Mesenteric fat pad (tissue), 1 donor: ENCODE data around the gene CCZ1B. TPM values are rescaled to one million over a fixed set of nuclear protein-coding genes. Genes with fewer than 3 reads are reported as not detected.
"Not testable (repeated sequence)": the region's sequence is repeated elsewhere in the genome, so short reads cannot be mapped to it uniquely, and the experiment has no call there.

ENCODE experiments used
- DNase-seq: peaks from one replicate; pipeline ENCODE4 v3.0.0-alpha.2; 2020; ENCODE audit warnings: low spot score
- total RNA-seq: library from RNA; stranded (reverse); fragmentation: NEBNext Ultra II Directional; extraction: Animal tissue kit (Norgen Biotek cat#: 25700); gene quantifications from one replicate; pipeline ENCODE4 v1.2.1, GENCODE V29; 2021
- donor health status: DM: yes; HTN: yes; CAD: no.

Gene CCZ1B
- total RNA-seq, 1 donor from 2014 or later, result 53.0 TPM

- DNase-seq, result not testable (repeated sequence)
Measured at GRCh38 chr7:6749335-6749734, 76.7 kb downstream of the CCZ1B start.

Other genes with a start within 250 kb of the CCZ1B start
- 53.9 TPM for gene ZDHHC4, start 248.8 kb downstream of the CCZ1B start, total RNA-seq
- gene INTS15, start 236.3 kb downstream of the CCZ1B start, total RNA-seq, result 26.2 TPM
- gene ZNF853, start 210.7 kb downstream of the CCZ1B start, total RNA-seq, result 4.1 TPM
- gene ZNF316, start 189.0 kb downstream of the CCZ1B start, total RNA-seq, result 27.7 TPM
- gene ZNF12, start 119.3 kb downstream of the CCZ1B start, total RNA-seq, result 16.6 TPM
- not detected for gene RSPH10B2, start 72.2 kb downstream of the CCZ1B start, total RNA-seq